HepG2 (cell line): ENCODE data around the gene SLC16A3. TPM values are rescaled to one million over a fixed set of nuclear protein-coding genes. Genes with fewer than 3 reads are reported as not detected.

Source experiments
- PRPF4 ChIP-seq: fragments of 200-400 bp; formaldehyde crosslinking; IDR thresholded peaks from 2 replicates; pipeline ENCODE4 v1.6.1; 2016; ENCODE audit warnings: low read length, low read depth; ENCODE audit not compliant: poor library complexity, severe bottlenecking
- THAP11 ChIP-seq: IDR thresholded peaks from 2 replicates; pipeline ENCODE4 v1.6.1; 2016; ENCODE audit warnings: missing biosample characterization, missing genetic modification reagents
- ZFP37 ChIP-seq: sonication (generic); formaldehyde crosslinking; IDR thresholded peaks from 2 replicates; pipeline ENCODE4 v1.4.0; 2020; ENCODE audit warnings: missing genetic modification reagents, borderline replicate concordance
- ZNF557 ChIP-seq: sonication (generic); formaldehyde crosslinking; IDR thresholded peaks from 2 replicates; pipeline ENCODE4 v1.4.0; 2020; ENCODE audit warnings: missing genetic modification reagents
- ZNF577 ChIP-seq: sonication (generic); formaldehyde crosslinking; IDR thresholded peaks from 2 replicates; pipeline ENCODE4 v1.4.0; 2020; ENCODE audit warnings: mild to moderate bottlenecking, low read depth, missing genetic modification reagents, borderline replicate concordance
- ZNF784 ChIP-seq: sonication (generic); formaldehyde crosslinking; IDR thresholded peaks from 2 replicates; pipeline ENCODE4 v1.5.1; 2020; ENCODE audit warnings: missing genetic modification reagents, mild to moderate bottlenecking, borderline replicate concordance
- polyA plus RNA-seq, 8 experiments: library from polyadenylated mRNA; depleted of rRNA in 3 of 8; stranded (reverse) in 7 of 8; unstranded in 1 of 8; fragments of >200 nt; fragmentation: Illumina TruSeq in 4 of 8; extraction: Trizol in 4 of 8; gene quantifications; 2 replicates each; pipeline versions ENCODE4 v1.2.1 to v1.2.3, GENCODE V29; 2011 to 2016; ENCODE audit warnings: low read depth in 4 of 8, missing spikeins in 1 of 8, mixed read lengths in 1 of 8; ENCODE audit not compliant: insufficient read depth in 1 of 8
- total RNA-seq, 5 experiments: library from RNA; depleted of rRNA; stranded (reverse); fragments of >200 nt; fragmentation: Illumina TruSeq; extraction: Trizol; gene quantifications; 2 replicates each; pipeline ENCODE4 v1.2.3, GENCODE V29; 2016; ENCODE audit warnings: low read depth in 1 of 5
- TF ChIP-seq, protein P1 (sequence below): sonication (generic); formaldehyde crosslinking; IDR thresholded peaks from 2 replicates; pipeline ENCODE4 v1.4.0; 2020; ENCODE audit warnings: mild to moderate bottlenecking, missing genetic modification reagents
- TF ChIP-seq, protein P2 (sequence below): sonication (generic); formaldehyde crosslinking; IDR thresholded peaks from 2 replicates; pipeline ENCODE4 v1.9.0; 2021; ENCODE audit warnings: missing genetic modification reagents, mild to moderate bottlenecking, borderline replicate concordance
- TF ChIP-seq, protein P3 (sequence below): sonication (generic); formaldehyde crosslinking; IDR thresholded peaks from 2 replicates; pipeline ENCODE4 v1.5.1; 2020; ENCODE audit warnings: missing genetic modification reagents, mild to moderate bottlenecking, borderline replicate concordance

The SLC16A3 gene
- total and polyA plus RNA-seq, 2 of the 13 experiments (the other 11 are each of a cell fraction or from before 2014, with no cell fraction given): 242 to 349 TPM

GRCh38 chr17:82203920-82204319 lies 24.9 kb upstream of the SLC16A3 start (continued):
- TF ChIP-seq, protein P1, sequence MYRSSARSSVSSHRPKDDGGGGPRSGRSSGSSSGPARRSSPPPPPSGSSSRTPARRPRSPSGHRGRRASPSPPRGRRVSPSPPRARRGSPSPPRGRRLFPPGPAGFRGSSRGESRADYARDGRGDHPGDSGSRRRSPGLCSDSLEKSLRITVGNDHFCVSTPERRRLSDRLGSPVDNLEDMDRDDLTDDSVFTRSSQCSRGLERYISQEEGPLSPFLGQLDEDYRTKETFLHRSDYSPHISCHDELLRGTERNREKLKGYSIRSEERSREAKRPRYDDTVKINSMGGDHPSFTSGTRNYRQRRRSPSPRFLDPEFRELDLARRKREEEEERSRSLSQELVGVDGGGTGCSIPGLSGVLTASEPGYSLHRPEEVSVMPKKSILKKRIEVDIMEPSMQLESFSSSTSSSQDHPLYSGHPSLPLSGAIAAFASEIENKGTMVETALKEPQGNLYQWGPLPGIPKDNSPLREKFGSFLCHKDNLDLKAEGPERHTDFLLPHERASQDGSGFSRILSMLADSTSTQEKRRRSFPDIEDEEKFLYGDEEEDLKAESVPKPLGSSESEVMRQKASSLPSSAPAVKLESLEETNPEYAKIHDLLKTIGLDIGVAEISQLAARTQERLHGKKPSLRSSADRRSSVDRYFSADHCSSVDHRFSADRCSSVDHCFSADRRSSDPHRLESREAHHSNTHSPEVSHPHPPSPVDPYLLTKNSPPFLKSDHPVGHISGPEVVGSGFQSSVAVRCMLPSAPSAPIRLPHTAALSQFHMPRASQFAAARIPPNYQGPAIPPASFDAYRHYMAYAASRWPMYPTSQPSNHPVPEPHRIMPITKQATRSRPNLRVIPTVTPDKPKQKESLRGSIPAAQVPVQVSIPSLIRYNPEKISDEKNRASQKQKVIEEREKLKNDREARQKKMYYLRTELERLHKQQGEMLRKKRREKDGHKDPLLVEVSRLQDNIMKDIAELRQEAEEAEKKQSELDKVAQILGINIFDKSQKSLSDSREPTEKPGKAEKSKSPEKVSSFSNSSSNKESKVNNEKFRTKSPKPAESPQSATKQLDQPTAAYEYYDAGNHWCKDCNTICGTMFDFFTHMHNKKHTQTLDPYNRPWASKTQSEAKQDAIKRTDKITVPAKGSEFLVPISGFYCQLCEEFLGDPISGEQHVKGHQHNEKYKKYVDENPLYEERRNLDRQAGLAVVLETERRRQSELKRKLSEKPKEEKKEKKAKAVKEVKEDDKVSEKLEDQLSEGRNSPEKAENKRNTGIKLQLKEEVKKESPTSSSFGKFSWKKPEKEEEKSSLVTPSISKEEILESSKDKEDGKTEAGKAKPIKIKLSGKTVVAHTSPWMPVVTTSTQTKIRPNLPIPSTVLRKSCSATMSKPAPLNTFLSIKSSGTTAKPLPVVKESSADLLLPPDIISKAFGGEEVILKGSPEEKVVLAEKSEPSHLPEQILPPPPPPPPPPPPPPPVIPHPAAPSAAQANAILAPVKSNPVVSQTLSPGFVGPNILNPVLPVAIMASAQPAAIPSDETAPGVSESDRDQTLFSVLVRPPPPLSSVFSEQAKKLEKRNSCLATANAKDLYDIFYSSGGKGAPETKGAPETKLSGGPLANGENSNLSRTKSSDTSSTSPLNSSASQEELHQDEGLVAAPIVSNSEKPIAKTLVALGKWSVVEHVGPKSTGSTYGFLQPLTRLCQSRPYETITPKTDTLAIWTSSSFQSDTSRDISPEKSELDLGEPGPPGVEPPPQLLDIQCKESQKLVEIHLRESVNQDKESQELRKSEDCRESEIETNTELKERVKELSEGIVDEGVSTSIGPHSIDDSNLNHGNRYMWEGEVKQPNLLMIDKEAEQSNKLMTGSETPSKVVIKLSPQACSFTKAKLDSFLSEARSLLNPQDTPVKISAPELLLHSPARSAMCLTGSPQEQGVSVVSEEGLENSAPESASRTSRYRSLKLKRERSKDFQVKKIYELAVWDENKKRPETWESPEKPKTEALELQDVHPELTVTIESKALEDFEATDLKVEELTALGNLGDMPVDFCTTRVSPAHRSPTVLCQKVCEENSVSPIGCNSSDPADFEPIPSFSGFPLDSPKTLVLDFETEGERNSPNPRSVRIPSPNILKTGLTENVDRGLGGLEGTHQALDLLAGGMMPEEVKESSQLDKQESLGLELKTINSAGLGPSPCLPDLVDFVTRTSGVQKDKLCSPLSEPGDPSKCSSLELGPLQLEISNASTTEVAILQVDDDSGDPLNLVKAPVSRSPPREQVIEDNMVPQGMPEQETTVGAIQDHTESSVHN (CRISPR knock-in tag): no peak
- no peak for TF ChIP-seq ZFP37 (CRISPR knock-in tag)
- TF ChIP-seq, protein P2, sequence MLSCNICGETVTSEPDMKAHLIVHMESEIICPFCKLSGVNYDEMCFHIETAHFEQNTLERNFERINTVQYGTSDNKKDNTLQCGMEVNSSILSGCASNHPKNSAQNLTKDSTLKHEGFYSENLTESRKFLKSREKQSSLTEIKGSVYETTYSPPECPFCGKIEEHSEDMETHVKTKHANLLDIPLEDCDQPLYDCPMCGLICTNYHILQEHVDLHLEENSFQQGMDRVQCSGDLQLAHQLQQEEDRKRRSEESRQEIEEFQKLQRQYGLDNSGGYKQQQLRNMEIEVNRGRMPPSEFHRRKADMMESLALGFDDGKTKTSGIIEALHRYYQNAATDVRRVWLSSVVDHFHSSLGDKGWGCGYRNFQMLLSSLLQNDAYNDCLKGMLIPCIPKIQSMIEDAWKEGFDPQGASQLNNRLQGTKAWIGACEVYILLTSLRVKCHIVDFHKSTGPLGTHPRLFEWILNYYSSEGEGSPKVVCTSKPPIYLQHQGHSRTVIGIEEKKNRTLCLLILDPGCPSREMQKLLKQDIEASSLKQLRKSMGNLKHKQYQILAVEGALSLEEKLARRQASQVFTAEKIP: no peak
- TF ChIP-seq ZNF557 (CRISPR knock-in tag): no peak
- no peak for TF ChIP-seq ZNF784 (CRISPR knock-in tag)
- TF ChIP-seq PRPF4: no peak
- TF ChIP-seq, protein P3, sequence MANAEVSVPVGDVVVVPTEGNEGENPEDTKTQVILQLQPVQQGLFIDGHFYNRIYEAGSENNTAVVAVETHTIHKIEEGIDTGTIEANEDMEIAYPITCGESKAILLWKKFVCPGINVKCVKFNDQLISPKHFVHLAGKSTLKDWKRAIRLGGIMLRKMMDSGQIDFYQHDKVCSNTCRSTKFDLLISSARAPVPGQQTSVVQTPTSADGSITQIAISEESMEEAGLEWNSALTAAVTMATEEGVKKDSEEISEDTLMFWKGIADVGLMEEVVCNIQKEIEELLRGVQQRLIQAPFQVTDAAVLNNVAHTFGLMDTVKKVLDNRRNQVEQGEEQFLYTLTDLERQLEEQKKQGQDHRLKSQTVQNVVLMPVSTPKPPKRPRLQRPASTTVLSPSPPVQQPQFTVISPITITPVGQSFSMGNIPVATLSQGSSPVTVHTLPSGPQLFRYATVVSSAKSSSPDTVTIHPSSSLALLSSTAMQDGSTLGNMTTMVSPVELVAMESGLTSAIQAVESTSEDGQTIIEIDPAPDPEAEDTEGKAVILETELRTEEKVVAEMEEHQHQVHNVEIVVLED: no peak
- TF ChIP-seq ZNF577 (CRISPR knock-in tag): no peak
- TF ChIP-seq THAP11: no peak
